Measurements from ENCODE around the gene CCDC174.
"Not testable (repeated sequence)": the region's sequence is repeated elsewhere in the genome, so short reads cannot be mapped to it uniquely, and the experiment has no call there.

Gene CCDC174

DNA sequence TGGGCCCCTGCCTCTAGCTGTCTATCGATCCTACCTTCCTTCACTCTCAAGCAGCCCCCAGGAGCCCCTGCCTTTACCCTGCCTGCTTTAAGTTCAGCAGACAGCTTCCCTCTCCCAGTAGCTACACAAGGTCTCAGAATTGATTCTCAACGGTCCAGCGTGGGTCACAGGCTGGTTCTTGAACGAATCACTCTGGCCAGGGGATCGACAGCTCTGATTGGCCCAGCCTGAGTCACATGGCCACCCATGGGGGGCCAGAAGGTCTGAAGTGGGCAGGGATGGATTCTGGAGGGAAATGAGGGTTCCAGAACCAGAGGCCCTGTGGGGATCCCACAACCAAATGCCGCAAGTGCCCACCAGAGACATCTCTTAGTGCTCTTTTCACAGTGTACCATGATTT lies 23.7 kb upstream of the CCDC174 start:
- no peak for DNase-seq

GRCh38 chr3:14628406-14628805 lies 23.2 kb upstream of the CCDC174 start:
- DNase-seq: no peak

DNA sequence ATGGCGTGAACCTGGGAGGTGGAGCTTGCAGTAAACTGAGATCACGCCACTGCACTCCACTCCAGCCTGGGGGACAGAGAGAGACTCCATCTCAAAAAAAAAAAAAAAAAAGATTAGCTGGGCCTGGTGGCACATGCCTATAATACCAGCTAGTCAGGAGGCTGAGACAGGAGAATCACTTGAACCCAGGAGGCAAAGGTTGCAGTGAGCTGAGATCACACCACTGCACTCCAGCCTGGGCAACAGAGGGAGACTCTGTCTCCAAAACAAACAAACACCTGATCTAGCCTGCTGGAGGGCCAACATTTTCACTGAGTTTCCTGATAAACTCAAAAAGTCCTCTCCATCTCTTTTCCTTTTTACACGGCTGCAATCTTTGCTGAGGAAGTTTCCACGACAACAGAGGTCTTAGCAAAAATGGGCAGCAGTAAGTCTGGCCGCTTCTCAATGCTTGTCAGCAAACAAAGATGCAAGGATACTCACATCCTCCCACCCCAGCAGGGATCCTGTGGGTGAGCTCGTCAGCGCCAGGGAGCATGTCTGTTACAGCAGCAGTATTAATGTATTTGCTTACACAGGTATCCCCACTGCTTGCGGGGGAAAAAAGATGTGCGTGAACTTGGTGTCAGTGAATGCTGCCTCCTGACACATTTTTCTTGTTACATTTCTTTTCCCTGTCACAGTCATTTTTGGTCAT lies 21.0 kb upstream of the CCDC174 start:
- no peak for DNase-seq

DNA sequence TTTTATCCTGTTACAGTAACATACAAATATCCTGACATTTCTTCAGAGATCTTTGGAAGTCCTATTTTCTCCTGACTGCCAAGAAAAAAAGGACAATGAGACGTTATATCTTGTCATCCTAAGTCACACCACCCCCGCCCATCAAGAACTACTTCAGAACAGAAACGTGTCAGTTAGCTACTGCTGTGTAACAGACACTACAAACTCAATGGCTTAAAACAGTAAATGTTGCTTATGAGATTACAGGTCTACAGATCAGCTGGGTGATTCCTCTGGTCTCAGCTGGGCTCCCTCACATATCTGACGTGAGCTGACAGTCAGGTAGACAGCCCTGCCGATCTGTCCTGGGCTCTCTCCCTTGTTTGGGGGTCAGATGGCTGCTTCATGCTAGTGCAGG lies 20.5 kb upstream of the CCDC174 start:
- DNase-seq: no peak

GRCh38 chr3:14631687-14632441 lies 19.7 kb upstream of the CCDC174 start:
- no peak for DNase-seq

DNA sequence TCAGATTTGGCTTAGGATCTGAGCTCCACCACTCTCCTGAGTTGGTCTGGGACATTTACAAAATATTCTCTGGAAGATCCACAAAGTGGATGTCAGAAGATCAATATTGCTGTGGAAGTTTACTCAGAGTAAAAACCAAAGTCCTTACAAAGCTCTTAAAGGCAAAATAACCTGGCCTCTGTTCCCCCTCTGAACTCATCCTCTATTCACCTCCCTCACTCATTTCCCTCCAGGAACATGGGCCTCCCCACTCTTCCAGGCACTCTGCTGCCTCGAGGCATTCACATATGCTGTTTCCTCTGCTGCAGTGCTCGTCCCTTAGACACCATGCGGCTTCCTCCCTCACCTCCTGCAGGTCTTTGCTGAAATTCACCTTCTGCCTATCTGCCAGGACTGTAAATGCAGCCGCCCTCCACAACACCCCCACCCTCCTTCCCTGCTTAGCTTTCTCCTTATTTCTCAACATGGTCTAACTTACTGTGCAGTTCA lies 19.1 kb upstream of the CCDC174 start:
- no peak for DNase-seq

DNA sequence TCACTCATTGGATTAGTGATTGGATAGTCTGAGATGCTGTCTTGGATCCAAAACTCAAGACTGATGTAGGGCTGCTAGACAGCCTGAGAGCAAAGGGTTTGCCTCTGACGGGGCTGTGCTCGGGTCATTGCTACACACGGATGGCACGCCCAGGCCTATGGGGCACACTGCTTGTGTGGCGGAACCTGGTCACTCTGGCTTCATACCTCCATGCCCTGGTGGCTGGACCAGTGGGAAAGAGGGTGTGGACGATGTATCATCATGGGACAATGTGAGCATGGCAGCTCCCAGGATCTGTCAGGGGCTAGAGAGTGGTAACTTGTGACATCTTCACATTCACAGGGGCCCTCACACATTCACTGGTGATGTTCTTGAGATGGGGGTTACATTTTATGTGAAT lies 18.1 kb upstream of the CCDC174 start:
- DNase-seq: no peak

DNA sequence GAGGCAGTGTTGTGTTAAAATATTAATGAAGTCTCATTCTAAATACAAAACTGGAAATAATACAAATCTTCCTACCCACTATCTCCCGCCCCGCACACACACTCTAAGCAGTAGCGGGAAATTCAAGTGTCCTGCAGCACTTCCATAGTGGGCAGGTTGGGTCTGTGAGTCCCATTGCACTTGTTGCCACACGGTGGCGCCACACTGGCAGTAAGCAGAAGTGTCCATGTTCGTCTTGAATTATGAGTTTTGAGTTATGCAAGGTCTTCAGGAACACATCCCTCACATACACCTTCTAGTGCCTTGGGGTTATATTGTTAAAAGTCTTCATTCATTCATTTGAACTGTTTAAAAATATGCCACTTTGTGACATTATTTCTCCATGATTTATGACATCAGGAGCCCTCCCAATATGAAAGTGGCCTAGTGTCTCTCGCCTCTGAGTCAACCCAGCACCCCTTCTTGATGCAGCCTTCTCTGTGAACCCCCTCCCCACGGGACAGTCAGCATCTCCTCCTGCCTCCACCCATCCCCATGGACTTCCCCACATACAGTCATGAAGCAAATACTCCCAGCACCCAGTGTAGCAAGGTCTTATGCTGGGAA lies 17.6 kb upstream of the CCDC174 start:
- peak; percentile 20 to 53 (median 49) for DNase-seq

DNA sequence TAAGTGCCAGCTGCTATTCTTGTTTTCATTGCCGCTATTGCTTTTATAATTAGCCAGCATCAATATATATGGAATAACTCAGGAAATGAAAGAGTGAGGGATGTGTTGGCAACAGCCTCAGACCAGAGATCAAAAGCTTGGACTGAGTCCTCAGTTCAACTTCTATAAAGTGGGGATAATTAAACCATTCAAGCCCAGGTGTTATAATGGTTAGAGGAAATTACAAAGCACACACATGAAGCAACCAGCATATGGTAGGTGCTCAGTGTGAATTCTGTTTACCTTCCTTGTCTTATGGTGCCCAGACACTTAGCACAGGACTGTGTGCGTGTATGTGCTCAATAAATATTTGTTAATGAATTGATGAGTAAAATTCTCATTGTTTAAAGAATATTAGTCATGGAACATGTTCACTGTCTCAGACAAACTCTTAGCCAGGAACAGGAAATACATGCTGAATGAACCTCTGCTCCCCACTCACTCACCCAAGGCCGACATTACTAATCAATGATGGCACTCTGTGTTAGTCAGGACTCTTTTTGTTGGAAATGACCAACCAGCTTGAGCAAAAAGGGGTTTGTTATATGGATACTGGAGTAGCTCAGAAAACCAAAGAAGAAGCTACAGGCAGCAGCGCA lies 16.7 kb upstream of the CCDC174 start:
- no peak for DNase-seq

- no peak for DNase-seq
These were observed 15.0 kb upstream of the CCDC174 start for GRCh38 chr3:14636496-14637087.

DNA sequence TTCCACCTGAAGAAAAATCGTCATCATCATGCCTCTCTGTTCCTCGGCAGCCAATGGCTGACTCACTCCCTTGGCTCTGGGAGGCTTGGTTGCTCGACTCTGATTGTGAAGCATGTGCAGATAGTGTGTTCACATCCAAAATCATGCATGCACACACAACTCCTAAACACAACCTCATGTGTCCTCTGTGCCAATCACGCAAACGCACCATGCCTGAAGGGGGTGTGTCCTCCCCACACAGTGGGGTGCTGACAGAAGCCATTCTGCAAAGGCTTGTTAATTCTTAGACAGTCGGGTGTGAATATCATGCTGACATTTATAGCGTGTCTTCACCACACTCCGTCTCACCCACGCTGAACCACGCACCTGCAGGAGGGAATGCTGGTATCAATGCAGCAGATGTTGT lies 11.4 kb upstream of the CCDC174 start:
- DNase-seq: no peak

DNA sequence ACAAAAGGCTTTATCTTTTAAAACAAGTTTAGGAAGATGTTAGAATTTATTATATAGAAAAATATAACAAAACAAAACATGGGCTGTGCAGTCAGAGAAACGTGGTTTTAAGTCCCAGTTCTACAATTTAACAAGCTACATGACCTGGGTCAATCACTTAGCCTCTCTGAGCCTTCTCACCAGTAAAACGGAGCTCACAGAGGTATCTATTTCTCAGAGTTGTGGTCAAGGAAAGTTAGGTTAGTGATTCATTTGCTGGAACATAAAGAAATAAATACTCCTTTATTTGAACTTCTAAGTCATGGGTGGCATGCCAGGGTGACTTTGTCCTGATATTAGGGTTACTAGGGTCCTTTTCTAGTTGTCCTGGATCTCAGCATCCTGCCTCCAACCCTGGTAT lies 10.8 kb upstream of the CCDC174 start:
- no peak for DNase-seq

GRCh38 chr3:14641346-14641745 lies 10.2 kb upstream of the CCDC174 start:
- DNase-seq: no peak

- no peak for DNase-seq
These were observed 6.1 kb upstream of the CCDC174 start for GRCh38 chr3:14645453-14645852.

- DNase-seq: no peak
These were observed 5.4 kb upstream of the CCDC174 start for GRCh38 chr3:14646131-14646573.

GRCh38 chr3:14646589-14647413 lies 4.8 kb upstream of the CCDC174 start:
- DNase-seq: no peak

- DNase-seq: no peak
These were observed 3.3 kb upstream of the CCDC174 start for GRCh38 chr3:14647976-14648955.

GRCh38 chr3:14649466-14649865 lies 2.1 kb upstream of the CCDC174 start:
- no peak for DNase-seq

- DNase-seq: no peak
These were observed 1.4 kb upstream of the CCDC174 start for GRCh38 chr3:14650193-14650592.

GRCh38 chr3:14652360-14652907 lies 872 bp downstream of the CCDC174 start:
- DNase-seq: not testable (repeated sequence)
